Umbilical cord (tissue), 2 donors: ENCODE results near the gene XKR7. TPM values are rescaled to one million over a fixed set of nuclear protein-coding genes. Genes with fewer than 3 reads are reported as not detected.

ENCODE experiments used
- DNase-seq: peaks from one replicate; pipeline ENCODE4 v3.0.0-alpha.2; 2015; ENCODE audit warnings: low spot score
- total RNA-seq: library from RNA; depleted of rRNA; stranded (reverse); fragments of >200 nt; gene quantifications from one replicate; pipeline ENCODE4 v1.2.3, GENCODE V29; 2014; ENCODE audit warnings: low replicate concordance; ENCODE audit not compliant: insufficient read depth

XKR7 gene
- total RNA-seq, 1 donor from 2014 or later = 0.48 TPM

- no peak for DNase-seq
Observed at GRCh38 chr20:31939661-31940060, 28.3 kb upstream of the XKR7 start.

- DNase-seq = no peak
Observed at GRCh38 chr20:31943052-31943471, 24.9 kb upstream of the XKR7 start.

GRCh38 chr20:31945319-31945718 lies 22.6 kb upstream of the XKR7 start:
- DNase-seq = no peak

GRCh38 chr20:31945785-31946184 lies 22.2 kb upstream of the XKR7 start:
- peak; percentile 8 for DNase-seq

GRCh38 chr20:31948008-31948407 lies 19.9 kb upstream of the XKR7 start:
- DNase-seq = no peak

GRCh38 chr20:31949877-31950646 lies 17.9 kb upstream of the XKR7 start:
- no peak for DNase-seq

GRCh38 chr20:31951203-31951529 lies 16.8 kb upstream of the XKR7 start:
- DNase-seq = no peak

- peak; percentile 97 for DNase-seq
Observed at GRCh38 chr20:31951530-31952453, 16.2 kb upstream of the XKR7 start, which contains the start of gene PDRG1. TSS of gene PDRG1 (minus strand) at chr20:31952046. CDS start at chr20:31951961, 85 bp downstream.

- no peak for DNase-seq
Observed at GRCh38 chr20:31953556-31954148, 14.3 kb upstream of the XKR7 start.

- DNase-seq = no peak
Observed at GRCh38 chr20:31954500-31954899, 13.5 kb upstream of the XKR7 start.

- no peak for DNase-seq
Observed at GRCh38 chr20:31956556-31957526, 11.1 kb upstream of the XKR7 start.

GRCh38 chr20:31962761-31963160 lies 5.2 kb upstream of the XKR7 start:
- no peak for DNase-seq

GRCh38 chr20:31963889-31964288 lies 4.1 kb upstream of the XKR7 start:
- no peak for DNase-seq

- no peak for DNase-seq
Observed at GRCh38 chr20:31966991-31967655, 828 bp upstream of the XKR7 start.

GRCh38 chr20:31968291-31969126 lies 558 bp downstream of the XKR7 start:
- DNase-seq = peak; percentile 74

GRCh38 chr20:31969991-31970390 lies 2.0 kb downstream of the XKR7 start:
- DNase-seq = no peak

- no peak for DNase-seq
Observed at GRCh38 chr20:31972471-31973021, 4.6 kb downstream of the XKR7 start.

GRCh38 chr20:31974296-31974695 lies 6.3 kb downstream of the XKR7 start:
- DNase-seq = no peak

- DNase-seq = no peak
Observed at GRCh38 chr20:31974951-31975487, 7.1 kb downstream of the XKR7 start.
